HG03442 (cell line): Measurements from ENCODE around the gene TMEM212.
"Not testable (repeated sequence)": the region's sequence is repeated elsewhere in the genome, so short reads cannot be mapped to it uniquely, and the experiment has no call there.

Experiments used
- ATAC-seq: cut with Tn5 transposase; IDR thresholded peaks from one replicate; pipeline ENCODE4 v1.9.1; 2021; ENCODE audit warnings: mild to moderate bottlenecking, moderate library complexity; ENCODE audit not compliant: unreplicated experiment

The TMEM212 gene

GRCh38 chr3:171812811-171813210 is 30.3 kb upstream of the TMEM212 start:
- ATAC-seq, result no peak

- ATAC-seq, result no peak
These were observed 29.8 kb upstream of the TMEM212 start for GRCh38 chr3:171813278-171813896.

DNA sequence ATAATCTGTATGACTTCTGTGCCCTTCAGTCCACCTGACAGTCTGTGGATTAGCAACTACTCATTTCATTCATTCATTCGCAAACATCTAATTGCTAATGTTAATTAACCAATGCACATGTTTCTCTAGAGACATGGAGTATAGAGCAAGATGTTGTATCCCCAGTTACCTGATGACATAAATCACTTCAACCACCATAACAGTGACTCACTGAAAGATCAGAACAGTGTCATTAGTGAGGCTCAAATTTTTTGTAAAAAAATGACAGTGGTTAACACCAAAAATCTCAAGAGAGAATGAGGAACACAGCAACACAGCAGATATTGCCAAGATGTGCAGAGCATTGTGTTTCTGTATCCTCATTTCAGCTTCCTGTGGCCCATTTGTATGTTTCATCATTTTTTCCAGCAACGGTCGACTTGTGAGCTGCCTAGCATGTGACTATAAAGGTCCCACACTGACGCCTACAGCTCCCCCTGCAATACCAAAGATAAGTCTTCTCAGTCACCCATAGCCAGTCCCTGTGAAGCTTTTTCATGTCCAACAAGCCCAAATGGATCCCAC is 29.2 kb upstream of the TMEM212 start:
- peak; percentile 32 for ATAC-seq

DNA sequence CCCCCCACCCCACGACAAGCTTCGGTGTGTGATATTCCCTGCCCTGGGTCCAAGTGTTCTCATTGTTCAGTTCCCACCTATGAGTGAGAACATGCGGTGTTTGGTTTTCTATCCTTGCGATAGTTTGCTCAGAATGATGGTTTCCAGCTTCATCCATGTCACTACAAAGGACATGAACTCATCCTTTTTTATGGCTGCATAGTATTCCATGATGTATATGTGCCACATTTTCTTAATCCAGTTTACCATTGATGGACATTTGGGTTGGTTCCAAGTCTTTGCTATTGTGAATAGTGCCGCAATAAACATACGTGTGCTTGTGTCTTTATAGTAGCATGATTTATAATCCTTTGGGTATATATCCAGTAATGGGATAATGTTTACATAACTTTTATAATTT is 28.5 kb upstream of the TMEM212 start:
- not testable (repeated sequence) for ATAC-seq

DNA sequence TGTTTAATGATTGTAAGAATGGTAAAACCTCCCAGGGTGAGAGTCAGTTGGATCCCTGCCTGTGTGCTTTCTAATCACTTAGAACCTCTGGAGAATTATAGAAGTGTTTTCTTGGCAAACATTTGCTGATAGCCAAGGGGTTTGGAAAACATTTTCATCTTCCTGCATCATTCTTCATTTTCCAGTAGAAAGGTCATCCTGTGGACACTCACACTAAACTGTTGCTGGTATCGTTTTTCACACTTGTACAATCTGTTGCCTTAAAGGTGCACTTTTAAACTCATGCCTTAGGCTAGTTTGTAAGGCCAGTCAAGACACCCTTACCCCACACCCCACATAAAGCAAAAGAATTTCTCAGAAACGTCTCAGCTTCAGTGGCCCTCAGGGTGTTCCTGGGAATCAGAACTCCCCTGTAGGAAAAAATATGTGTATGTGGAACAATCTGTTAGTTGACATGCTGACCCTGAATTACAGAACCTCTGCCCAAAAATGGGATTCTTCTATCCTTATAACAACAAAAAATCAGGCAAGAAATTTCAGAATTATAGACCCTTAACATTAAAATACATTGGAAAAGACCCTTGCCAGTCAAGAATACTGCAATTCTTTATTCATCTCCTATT is 27.1 kb upstream of the TMEM212 start:
- ATAC-seq, result no peak

- no peak for ATAC-seq
These were observed 25.9 kb upstream of the TMEM212 start for GRCh38 chr3:171817074-171817800.

DNA sequence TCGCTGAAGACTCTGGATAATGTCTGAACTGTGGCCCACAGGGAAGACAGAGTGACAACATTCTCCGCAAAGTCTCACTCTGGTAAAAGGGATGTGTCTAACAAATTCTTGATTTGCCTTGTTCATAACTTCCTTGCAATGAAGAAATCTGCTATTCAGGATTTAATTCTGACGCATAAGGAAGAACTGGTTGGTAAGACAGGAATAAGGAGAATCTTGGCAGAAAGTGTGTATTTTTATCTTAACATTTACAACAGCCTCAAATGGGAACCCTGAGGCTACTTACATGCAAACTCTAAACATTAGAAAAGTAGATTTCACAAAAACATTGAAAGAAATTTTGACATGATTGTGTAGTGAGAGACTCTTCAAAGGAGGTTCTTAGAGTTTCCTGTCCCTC is 22.1 kb upstream of the TMEM212 start:
- ATAC-seq, result no peak

GRCh38 chr3:171821778-171822358 is 21.3 kb upstream of the TMEM212 start:
- no peak for ATAC-seq

DNA sequence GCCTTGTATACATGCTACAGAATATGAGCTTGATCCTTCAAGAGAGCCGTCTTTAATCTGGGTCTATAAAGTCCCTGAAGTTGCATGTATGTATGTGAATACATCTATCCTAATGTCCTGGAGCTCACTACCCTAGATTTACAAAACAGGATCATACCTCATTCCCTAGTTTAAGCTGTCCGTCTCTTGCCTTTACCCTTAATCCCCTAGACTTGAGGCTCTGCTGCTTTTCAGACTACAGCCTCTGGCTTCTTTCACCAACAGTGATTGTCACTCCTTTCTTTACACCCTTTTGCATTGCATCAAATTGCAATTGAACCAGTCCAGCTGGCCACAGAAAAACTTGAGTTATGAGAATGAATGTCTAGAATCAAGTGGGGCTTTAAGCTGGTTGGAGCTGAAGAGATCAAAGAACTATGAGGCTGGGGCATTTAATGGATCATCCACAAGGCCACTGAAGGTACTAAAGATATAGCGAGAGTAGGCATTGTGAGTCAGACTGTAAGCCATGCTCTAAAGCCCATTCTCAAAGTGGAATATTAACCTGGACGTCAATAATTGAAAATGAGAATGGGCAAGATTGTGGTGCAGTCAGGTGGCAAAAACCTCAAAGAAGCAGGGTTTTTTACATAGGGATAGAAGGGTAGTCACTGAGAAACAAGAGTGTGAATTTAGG is 20.6 kb upstream of the TMEM212 start:
- ATAC-seq, result peak; percentile 41

DNA sequence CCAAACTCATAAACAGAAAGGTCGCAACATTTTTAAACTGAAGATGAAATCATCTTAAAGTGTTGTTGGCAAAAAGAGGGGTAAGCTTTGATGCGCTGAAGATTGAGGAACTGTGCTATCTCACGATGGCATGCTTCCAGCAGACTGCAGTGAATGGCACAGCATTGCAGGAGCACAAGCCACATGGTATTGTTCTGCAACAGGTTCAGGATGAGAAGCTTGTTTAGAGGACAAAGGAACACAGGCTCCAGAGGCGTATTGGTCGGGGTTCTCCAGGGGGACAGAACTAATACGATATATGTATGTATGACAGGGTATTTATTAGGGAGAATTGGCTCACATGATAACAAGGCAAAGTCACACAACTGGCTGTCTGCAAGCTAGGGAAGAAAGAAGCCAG is 19.0 kb upstream of the TMEM212 start:
- no peak for ATAC-seq

- no peak for ATAC-seq
These were observed 18.3 kb upstream of the TMEM212 start for GRCh38 chr3:171824824-171825221.

DNA sequence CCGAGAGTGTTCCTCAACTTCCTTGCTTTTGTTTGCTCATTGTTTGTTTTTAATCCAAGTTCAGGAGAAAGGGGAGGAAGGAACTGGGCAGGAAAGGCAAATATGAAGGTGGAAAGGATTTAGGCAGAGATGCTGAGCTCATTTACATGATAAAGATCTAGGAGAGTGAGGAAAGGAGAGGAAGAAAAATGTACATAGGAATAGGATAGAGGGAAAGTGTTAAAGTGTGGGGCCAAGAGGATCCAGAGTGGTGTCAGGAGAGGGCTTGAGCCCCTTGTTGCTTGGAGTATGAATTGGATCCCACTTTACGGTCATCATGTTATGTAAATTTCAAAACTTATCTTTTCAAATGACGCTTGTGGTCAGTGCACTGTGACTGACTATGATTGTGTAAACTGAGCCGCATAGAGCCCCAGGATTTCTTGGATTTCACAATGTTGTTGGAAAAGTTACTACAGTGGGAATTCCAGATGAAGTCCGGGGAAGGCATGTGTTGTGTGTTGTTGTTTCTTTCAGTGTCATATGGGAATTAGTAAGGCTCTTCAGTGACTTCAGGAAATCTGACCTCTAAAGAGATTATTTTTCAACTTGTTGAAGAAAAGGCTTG is 17.8 kb upstream of the TMEM212 start:
- ATAC-seq, result no peak

DNA sequence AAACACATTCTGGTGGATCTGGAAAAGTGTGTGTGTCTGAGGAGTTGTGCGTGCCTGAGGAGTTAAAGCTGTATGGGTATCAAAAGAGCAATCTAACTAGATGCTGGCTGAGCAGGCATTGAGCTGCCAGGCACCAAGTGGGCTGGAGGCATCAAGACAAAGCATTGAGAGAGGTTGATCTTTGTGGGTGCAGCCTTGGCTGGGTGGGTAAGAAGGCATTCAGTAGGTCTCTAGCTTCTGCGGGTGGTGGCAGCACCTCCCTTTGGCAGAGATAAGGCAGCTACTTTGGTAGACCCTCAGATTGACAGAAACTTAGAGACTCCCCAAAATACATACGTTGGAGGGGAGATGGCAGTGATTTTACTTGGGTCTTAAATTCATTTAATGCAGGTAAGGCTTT is 15.8 kb upstream of the TMEM212 start:
- ATAC-seq, result no peak

GRCh38 chr3:171827836-171828458 is 15.2 kb upstream of the TMEM212 start:
- no peak for ATAC-seq

- ATAC-seq, result no peak
These were observed 14.0 kb upstream of the TMEM212 start for GRCh38 chr3:171828902-171829770.

GRCh38 chr3:171829841-171830517 is 13.2 kb upstream of the TMEM212 start:
- ATAC-seq, result peak; percentile 62

DNA sequence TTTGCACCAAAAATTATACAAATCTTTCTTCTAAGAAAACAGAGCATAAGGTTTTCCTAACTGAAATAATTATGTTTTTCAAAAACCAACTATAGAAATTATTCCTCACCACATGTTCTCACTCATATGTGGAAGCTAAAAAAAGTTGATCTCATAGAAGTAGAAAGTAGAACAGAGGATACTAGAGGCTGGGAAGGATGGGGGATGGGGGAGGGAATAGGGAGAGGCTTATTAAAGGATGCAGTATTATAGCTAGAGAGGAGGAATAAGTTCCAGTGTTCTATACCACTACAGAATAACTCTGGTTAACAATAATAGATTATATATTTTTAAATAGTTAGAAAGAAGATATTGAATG is 12.7 kb upstream of the TMEM212 start:
- no peak for ATAC-seq

GRCh38 chr3:171831936-171832335 is 11.2 kb upstream of the TMEM212 start:
- ATAC-seq, result no peak

GRCh38 chr3:171832989-171833388 is 10.2 kb upstream of the TMEM212 start:
- ATAC-seq, result no peak
